ENCODE data around the gene PDZD2.
A peak's percentile ranks its signal among the peaks of the same experiment; 100 is the strongest.
"Not testable (repeated sequence)": the region's sequence is repeated elsewhere in the genome, so short reads cannot be mapped to it uniquely, and the experiment has no call there.

The PDZD2 gene

DNA sequence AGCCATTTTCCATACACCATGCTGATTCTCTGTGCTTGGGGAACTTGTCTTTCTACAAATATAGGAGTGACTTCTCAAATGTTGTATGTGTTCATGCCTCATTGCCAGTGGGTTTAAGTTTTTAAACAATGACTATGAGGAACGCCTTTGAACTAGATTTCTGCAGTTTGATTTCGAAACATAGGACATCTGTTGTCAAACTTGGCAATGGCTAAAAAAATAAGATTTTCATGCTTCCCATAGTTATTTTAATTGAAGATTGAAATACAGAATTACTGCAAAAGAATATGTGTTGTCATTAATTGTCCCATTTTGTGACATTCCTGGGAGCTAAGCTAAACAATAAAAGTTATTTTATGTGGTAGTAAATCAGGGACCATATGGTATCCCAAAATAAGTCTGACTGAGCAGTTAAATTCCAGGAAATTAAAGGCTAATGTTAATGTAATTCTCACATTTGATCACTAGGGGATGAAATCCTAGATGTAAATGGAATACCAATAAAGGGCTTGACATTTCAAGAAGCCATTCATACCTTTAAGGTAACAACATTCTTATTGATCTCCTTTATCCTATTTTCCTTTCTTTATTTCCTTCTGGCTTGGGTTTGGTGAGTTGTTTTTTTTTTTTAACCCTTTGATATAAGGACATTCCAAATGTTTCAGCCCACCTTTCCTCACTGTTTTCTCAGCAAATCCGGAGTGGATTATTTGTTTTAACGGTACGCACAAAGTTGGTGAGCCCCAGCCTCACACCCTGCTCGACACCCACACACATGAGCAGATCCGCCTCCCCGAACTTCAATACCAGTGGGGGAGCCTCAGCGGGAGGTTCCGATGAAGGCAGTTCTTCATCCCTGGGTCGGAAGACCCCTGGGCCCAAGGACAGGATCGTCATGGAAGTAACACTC, 418.5 kb downstream of the PDZD2 start:
- no peak for DNase-seq

DNA sequence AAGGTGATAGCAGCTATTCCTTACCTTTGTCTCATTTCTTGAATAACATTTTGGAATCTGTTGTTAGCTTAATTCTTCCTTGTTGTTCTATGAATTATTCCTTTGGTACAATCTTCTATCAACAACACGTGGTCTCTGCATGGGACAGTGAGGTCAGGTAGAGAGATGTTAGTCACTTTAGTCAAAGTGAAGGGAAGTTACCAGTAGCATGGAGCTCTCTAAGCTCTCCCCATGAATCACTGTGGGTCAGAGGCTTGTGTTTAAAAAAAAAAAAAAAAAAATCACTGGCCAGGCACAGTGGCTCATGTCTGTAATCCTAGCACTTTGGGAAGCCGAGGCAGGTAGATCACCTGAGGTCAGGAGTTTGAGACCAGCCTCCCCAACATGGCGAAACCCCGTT, 419.2 kb downstream of the PDZD2 start:
- no peak for DNase-seq

DNA sequence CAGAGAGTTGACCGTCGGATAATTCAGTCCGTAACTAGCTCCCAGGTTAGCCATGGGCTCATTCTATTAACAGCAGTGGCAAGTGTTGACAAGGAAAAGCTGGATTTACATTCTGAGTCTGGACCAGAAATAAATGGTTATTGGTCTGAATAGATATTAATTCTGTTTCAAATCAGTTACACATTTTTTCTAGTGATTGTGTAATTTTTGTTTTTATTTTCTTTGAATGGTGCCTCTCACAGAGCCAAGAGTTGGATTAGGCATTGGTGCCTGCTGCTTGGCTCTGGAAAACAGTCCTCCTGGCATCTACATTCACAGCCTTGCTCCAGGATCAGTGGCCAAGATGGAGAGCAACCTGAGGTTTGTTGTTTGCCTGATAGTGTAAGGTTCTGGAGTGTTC, 420.1 kb downstream of the PDZD2 start:
- DNase-seq = no peak

DNA sequence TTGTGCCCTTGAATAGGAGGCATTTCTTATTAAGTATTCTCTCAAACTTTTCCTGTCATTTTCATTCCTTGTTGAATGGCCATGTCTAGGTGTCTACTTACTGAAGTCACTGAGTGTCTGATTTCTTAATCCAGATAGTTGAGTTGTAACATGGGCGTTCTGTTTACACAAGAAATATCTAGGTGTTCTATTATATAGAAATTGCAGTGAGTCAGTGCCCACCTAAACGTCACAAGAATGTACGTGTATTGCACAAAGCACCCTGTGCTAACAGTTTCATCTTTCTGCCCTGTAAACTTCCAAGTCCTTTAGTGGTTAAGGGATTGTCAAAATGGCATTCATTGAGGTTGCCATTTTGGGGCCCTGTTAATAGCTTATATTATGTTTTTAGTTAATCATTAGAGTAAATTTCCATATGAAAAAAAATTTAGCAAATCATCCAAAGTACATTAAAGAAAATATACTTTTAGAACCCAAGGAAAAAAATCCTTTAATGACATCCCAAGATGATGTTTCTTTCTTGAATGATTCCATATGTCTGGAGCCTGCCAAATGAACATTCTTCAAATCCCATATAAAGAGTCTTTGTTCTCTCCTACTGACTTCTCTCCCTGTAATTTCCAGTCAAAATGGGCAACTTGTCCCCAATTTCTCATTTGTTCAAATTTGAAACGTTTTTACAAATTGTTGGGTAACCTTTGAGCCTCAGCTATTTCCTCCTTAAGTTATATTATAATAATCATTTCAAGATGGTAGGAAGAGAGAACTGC, 421.0 kb downstream of the PDZD2 start:
- DNase-seq = no peak

DNA sequence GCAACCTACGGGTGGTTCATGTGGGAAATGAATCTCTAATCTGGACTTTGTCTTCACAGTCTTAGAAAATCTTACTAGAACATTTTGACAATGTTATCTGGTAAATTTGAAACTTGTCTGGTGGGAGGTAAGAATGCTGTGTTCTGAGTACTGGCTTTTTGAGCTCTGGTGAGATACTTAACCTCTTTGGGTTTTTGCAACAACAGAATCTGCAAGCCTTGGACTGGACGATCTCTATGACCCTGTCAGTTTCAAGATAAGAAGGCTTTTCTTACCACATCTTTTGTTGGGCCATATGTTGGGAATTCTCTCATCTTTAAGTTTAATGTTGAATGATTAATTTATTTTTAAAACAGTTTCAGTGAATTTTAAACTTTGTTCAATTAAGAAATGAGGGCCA, 422.3 kb downstream of the PDZD2 start:
- DNase-seq = no peak

DNA sequence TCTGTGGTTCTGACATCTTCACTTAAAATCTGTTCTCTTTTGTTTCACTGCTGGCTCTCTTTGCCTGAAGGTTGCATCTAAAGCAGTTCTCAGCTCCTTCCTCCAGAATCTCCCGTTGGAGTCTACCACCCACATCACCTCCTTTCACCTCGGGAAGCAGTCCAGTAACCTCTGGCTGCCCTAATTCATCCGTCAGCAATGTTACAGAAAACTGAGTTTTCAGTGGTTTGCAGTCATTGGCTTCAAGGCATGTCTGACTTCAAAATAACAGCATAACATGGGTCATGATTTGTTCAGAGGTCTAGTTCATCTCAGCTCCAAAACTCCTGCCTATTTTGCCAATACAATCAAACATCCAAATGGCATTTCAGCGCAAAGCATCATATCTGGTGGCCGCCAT, 427.5 kb downstream of the PDZD2 start:
- no peak for DNase-seq

DNA sequence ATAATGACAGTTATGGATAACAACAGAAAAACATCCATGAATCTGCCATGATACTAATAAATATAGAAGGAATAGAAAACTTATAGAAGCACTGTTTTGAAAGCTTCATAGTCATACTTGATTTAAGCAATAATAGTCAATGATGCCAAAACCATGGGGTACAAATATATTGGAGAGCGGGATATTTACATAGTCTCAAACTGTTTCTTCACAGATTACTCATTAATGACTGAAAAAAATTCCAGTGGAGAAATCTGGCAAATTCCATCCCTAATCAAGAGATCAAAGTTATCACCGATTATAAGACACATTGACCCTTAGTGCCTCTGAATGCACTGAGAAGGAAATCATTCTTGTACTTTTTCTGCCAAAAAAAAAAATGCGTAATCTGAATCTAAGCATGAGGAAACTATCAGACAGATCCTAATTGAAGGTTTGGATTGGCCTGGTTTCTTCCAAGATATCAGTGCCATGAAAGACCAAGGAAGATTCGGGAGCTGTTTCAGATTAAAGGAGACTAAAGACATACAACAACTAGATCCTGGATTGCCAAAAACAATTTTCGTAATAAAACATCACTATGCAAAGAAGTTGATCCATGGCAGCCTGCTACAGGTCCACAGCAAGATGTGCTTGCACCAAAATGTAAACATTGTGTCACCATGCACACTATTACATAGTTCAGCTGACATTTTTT, 429.0 kb downstream of the PDZD2 start:
- no peak for DNase-seq

DNA sequence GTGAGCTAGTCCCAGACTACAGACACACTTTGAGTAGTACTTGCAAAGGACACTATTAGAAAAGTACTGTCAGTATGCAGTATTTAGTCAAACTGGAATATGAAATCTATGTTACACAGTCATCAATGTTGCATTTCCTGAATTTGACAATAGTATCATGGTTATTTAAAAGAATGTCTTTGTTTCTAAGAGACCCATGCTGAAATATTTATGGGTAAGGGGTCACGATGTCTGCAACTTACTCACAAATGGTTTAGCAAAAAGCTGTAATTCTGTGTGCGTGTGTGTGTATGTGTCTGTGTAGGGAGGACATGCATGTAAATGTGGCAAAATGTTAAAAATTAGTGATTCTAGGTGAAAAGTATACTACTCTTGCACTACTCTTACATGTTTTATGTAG, 429.6 kb downstream of the PDZD2 start:
- DNase-seq = no peak

DNA sequence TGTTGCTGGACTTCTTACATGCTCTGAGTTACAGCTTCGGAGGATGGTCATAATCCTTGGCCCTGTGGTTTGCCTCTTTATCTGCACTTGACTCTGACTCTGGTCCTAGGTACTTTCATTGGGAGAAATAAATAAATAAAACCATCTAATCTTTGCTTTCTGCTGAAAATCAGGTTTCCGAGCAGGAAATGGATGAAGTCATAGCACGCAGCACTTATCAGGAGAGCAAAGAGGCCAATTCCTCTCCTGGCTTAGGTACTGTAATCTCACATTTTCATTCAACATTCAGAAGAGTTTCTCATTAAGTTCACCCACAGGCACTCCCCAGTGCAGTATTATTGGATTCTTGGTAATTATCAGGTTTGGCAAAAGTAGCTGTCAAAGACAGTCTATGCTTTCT, 430.5 kb downstream of the PDZD2 start:
- DNase-seq = no peak

DNA sequence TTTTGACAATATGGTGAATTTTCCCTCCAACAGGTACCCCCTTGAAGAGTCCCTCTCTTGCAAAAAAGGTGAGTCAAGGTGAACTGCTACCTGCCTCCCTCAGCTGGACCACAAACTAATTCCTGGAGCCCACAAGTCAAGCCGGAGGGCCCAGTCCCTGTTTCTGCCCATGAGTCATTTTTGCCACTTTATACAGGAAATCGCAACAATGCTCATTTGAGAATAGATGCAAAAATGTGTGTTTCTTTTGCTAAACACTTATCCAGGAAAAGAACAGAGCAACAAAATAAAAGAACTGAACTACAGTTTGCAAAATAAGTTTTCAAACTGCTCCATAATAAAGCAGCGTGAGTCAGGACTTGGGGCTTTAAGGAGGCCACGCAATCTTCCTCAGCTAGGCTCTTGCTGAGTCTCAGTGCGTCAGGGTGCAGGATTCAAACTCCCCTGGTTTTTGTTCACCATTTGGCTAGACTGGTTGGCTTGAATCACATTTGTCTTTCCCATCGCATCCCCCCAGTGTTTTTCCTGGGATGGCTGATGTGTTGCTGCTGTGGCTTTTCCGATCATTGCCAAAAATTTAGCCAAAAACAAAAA, 432.5 kb downstream of the PDZD2 start:
- no peak for DNase-seq

DNA sequence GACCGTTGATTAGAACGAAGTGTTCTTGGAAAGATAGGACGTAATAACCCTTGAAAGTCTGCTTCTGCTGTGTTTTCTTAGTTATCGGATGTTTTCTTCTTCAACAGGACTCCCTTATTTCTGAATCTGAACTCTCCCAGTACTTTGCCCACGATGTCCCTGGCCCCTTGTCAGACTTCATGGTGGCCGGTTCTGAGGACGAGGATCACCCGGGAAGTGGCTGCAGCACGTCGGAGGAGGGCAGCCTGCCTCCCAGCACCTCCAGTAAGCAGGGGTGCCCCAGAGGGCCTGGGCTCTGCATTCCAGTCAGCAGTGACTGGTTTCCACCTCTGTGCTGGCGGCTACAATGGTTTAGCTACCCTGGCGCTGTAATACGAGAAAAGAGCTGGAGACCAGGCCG, 433.1 kb downstream of the PDZD2 start:
- DNase-seq = no peak

DNA sequence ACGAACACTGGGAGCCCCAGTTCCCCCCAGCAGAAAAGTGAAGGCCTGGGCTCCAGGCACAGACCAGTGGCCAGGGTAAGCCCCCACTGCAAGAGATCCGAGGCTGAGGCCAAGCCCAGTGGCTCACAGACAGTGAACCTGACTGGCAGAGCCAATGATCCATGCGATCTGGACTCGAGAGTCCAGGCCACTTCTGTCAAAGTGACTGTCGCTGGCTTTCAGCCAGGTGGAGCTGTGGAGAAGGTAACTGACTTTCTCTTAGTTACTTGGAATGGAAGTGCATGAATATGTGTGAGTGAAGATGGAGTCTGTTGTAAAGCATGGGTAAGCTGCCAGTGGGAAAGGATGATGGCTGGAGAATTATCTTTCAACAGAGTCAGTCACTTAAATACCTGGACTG, 435.5 kb downstream of the PDZD2 start:
- DNase-seq = no peak

DNA sequence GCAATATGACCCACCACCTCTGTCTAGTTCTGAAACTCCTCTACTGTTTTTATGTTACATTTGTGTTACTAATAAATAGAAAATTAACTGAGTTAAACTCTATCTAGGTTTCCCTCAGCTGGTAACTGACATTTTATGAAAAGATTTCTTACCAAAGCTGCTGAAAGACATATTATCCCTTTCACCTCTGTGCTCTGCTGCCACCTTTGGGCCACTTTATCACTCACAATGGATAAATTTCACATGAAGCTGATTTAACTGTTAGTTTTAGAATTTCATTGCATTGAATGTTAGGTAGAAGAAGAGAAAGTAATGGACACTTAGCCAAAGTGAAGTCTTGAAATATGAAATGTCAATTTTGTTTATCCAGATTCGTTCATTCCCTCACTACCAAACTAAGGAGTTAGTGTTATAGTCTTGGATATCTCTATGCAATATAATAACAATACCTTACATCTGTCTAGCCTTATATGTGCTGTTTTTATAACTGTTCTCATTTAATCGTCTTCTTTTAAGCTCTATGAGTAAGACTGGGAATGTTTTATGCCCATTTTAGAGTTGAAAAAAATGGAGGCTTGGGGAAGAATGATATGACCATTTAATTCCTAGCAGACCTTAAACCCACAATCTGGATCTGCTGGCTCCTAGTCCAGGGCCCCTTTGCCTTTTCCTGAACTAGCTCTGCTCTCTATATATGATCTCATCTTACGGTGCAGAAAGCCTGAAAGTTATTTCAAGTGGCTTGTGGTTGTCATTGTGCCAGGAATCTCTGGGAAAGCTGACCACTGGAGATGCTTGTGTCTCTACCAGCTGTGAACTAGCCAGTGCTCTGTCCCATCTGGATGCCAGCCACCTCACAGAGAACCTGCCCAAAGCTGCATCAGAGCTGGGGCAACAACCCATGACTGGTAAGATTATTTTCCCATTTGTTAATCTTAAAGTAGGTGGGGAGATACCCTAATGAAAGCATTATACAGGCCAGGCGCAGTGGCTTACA, 438.1 kb downstream of the PDZD2 start:
- DNase-seq = peak; percentile 58

DNA sequence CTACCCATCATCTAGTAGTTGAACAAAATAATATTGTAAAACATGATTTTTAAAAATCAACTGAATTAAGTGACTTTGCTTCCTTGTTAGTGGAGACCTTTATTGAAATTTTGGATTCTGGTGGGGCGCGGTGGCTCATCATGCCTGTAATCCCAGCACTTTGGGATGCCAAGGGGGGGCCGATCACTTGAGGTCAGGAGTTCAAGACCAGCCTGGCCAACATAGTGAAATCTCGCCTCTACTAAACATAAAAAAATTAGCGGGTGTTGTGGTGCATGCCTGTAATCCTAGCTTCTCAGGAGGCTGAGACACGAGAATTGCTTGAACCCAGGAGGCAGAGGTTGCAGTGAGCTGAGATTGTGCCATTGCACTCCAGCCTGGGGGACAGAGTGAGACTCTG, 439.9 kb downstream of the PDZD2 start:
- DNase-seq = not testable (repeated sequence)

DNA sequence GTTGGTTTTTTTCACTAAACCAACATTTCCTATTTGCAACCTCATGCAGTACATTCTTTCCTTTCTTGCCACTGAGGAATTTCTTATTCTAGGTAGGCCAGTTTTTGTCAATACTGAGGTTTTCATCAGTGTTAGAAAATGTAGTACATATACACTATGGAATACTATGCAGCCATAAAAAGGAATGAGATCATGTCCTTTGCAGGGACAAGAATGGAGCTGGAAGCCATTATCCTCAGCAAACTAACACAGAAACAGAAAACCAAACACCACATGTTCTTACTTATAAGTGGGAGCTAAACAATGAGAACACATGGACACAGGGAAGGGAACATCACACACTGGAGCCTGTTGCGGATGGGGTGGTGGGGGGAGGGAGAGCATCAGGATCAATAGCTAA, 441.6 kb downstream of the PDZD2 start:
- DNase-seq = not testable (repeated sequence)

DNA sequence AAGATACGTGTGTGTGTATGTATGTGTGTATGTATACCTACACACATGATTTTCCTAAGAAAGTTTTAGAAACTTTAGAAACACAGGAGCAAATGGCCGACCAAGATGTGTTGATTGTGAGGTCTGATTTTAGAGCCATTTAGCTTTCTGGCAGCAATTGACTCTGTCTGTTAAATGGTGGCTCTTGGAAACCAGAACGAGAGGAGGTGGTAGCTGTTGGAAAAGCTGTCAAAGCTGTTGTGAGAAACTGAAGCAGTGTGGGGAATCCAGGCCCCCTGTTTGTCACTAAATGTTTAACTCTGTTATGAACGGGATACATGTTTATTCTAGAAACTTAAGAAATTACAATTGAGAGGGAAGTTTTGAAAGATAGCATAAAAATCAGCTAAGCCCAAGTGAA, 443.8 kb downstream of the PDZD2 start:
- DNase-seq = no peak

DNA sequence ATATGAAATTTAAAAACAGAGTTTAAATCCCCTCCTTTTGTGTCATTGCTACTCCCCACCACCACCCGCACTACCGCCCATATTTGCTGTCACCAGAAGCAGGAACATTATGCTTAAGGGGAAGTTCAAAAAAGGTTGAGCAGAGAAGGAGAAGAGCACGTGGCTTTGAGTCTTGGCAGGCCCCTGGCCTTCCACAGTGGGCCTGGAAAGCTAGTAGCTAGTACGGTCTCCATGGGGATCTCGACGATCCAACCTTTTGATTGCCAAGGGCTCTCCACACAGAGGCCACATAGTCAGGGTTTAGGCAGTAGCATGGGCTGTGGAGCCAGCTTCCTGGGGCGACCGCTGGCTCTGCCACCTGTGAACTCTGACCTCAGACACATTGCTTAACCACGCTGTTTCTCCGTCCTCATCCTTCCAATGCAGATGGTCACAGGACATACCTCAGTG, 445.1 kb downstream of the PDZD2 start:
- no peak for DNase-seq

DNA sequence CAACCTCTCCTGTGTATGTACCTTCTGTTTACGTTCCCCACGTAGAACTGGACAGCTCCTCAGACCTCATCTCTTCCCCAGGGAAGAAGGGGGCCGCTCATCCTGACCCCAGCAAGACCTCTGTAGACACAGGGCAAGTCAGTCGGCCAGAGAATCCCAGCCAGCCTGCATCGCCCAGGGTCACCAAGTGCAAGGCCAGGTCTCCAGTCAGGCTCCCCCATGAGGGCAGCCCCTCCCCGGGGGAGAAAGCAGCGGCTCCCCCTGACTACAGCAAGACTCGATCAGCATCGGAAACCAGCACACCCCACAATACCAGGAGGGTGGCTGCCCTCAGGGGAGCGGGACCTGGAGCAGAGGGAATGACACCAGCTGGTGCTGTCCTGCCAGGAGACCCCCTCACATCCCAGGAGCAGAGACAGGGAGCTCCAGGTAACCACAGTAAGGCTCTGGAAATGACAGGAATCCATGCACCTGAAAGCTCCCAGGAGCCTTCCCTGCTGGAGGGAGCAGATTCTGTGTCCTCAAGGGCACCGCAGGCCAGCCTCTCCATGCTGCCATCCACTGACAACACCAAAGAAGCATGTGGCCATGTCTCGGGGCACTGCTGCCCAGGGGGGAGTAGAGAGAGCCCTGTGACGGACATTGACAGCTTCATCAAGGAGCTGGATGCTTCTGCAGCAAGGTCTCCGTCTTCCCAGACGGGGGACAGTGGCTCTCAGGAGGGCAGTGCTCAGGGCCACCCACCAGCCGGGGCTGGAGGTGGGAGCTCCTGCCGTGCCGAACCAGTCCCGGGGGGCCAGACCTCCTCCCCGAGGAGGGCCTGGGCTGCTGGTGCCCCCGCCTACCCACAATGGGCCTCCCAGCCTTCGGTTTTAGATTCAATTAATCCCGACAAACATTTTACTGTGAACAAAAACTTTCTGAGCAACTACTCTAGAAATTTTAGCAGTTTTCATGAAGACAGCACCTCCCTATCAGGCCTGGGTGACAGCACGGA, 448.5 kb downstream of the PDZD2 start:
- DNase-seq = no peak

DNA sequence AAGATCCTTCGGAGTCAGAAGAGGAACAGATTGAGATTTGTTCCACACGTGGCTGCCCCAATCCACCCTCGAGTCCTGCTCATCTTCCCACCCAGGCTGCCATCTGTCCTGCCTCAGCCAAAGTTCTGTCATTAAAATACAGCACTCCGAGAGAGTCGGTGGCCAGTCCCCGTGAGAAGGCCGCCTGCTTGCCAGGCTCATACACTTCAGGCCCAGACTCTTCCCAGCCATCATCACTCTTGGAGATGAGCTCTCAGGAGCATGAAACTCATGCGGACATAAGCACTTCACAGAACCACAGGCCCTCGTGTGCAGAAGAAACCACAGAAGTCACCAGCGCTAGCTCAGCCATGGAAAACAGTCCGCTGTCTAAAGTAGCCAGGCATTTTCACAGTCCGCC, 449.3 kb downstream of the PDZD2 start:
- DNase-seq = no peak
